VCaP (cell line): ENCODE measurements around the gene NECTIN4.

Source experiments
- H3K27ac ChIP-seq: fragments of 450-650 bp; 2 replicates; pipeline ENCODE4 v1.5.1; 2017
- TF ChIP-seq, protein P1 (sequence below): fragments of 450-650 bp; conservative IDR thresholded peaks from 2 replicates; pipeline ENCODE4 v1.5.1; 2017; ENCODE audit warnings: mild to moderate bottlenecking, moderate library complexity

Gene NECTIN4

DNA sequence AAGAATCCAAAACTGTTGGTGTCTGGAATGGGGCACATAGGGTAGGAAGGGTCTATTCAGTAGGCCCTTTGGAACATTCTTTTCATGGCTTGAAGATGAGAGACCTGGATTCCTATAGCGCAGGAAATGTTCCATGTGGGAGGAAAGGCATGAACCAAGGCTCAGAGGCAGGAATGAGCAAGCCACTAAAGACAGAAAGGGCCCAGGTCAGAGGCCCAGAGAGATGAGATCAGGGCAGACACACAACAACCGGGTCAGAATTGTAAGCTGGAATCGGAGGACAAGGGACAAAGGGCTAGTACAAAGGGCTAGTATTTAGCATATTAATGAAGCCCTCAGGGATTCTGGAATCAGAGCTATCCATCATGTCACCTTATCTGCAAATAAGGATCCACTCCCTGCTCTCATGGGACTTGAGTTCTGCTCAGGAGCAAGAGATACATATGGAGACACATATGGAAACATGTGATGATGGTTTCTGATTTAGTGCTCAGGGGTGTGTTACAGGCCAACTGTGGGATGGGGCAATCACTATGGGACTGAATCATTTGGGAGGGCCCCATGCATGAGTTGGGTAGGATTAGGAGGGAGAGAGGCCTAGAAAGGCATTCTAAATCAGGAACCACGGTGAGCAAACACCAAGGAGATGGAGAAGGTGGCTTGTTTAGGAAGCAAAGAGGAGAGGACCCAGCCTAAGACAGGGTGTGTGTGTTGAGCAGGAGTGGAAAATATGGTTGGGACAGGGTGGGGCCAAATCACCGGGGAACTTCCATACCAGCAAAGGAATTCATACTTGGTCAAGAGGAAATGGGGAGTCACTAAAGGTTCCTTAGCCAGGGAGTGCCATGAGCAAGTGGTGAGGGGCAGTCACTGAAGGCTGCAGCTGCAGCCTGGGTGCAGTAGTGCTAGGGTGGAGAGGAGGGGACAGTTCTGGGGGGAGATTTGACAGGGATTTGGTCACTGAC is 8.6 kb downstream of the NECTIN4 start:
- TF ChIP-seq, protein P1, sequence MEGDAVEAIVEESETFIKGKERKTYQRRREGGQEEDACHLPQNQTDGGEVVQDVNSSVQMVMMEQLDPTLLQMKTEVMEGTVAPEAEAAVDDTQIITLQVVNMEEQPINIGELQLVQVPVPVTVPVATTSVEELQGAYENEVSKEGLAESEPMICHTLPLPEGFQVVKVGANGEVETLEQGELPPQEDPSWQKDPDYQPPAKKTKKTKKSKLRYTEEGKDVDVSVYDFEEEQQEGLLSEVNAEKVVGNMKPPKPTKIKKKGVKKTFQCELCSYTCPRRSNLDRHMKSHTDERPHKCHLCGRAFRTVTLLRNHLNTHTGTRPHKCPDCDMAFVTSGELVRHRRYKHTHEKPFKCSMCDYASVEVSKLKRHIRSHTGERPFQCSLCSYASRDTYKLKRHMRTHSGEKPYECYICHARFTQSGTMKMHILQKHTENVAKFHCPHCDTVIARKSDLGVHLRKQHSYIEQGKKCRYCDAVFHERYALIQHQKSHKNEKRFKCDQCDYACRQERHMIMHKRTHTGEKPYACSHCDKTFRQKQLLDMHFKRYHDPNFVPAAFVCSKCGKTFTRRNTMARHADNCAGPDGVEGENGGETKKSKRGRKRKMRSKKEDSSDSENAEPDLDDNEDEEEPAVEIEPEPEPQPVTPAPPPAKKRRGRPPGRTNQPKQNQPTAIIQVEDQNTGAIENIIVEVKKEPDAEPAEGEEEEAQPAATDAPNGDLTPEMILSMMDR, result no peak
- H3K27ac ChIP-seq, result no peak overlapping the region

DNA sequence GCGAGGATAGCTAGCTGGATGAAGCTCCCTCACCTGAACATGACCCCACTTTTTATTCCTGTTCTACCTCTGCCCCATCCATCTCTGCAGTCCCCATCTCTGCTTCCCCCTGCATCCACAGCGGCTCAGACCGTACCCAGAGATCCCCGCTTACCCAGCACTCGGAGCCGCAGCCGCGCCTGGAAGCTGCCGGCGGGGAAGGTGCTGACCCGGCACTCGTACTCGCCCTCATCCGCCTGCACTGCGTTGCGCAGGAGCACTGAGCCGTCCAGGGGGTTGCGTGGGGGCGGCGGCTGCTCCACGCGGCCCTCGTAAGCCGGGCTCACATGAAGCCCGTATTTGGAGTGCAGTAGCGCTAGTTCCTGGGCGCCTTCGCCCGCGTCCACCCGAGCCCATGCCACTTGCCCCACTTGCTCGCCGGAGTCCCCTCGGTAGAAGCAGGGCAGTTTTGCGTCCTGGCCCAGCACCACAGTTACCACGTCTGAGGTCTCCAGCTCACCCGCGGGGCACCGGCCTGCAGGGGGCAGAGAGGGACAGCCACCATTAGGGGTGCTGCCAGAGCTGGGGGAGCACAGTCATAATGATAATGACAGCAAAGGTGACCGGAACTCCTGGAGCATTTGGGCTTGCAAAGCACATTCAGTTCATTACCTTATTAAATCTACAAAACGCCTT is 9.8 kb downstream of the NECTIN4 start:
- TF ChIP-seq, protein P1, result no peak
- no peak overlapping the region for H3K27ac ChIP-seq

DNA sequence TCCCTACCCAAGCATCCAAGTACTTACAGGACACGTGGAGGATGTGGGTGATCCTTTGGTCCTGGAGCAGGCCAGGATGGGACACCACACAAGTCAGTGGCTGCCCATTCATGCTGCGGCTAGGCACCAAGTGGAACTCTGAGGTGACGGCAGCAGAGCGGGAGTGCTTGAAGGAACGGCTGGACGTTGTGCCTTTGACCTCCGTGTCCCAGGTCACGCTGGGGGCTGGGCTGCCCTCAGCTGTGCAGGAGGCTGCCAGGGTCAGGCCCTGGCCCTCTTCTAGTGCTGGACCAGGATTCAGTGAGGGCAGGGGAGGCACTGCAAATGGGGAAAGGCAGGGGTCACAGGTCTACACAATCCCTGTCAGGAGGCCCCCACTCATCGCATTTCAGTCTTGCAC is 11.9 kb downstream of the NECTIN4 start:
- TF ChIP-seq, protein P1, result no peak
- no peak overlapping the region for H3K27ac ChIP-seq

DNA sequence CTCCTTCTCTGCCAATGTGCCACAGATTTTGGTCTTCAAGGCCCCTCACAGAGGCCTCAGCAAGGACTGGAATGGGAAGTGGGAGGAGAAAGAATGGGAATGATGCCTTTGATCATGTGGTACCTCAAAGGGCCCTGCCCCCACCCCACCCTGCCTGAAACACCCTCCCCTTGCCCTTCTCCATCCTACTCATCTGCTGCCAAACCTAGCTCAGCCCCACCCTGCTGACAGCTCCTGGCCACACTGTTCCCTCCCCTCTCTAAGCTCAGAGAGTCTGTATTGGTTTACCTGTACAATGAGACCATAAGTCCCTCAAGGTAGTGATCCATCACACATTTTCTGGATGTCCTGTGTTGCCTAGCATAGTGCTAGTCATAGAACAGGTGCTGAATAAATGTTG is 12.9 kb downstream of the NECTIN4 start:
- TF ChIP-seq, protein P1, result no peak
- no peak overlapping the region for H3K27ac ChIP-seq

DNA sequence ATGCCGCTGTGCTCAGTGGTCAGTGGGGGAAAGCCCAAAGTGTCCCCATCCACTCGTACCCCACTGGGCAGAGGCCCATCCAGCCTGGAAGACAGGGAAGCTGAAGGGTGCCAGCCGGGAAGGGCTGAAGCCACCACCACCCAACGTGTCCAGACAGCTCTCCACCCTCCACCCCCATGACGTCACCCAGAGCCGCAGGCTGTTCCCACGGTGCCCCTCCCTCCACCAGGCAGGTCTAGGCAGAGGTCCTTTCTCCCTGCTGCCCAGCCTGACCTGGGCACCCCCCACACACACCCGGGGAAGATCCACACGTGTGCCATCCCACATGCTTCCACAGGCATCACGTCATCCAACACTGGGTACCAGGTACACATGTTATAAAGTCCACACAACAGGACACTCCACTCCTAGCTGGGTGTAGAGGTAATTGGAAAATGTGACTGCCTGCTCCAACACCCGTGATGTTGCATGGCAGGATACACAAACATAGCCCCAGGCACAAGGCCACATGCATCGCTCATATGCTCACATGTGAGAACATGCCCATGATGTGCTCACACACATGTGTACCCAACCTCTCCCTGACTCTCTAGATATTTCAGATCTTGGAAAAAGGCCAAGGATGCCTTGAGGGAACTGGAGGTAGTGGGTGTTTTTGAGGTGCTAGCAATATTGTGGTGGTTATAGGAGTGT is 14.5 kb downstream of the NECTIN4 start:
- H3K27ac ChIP-seq, result no peak overlapping the region
- TF ChIP-seq, protein P1, result no peak

DNA sequence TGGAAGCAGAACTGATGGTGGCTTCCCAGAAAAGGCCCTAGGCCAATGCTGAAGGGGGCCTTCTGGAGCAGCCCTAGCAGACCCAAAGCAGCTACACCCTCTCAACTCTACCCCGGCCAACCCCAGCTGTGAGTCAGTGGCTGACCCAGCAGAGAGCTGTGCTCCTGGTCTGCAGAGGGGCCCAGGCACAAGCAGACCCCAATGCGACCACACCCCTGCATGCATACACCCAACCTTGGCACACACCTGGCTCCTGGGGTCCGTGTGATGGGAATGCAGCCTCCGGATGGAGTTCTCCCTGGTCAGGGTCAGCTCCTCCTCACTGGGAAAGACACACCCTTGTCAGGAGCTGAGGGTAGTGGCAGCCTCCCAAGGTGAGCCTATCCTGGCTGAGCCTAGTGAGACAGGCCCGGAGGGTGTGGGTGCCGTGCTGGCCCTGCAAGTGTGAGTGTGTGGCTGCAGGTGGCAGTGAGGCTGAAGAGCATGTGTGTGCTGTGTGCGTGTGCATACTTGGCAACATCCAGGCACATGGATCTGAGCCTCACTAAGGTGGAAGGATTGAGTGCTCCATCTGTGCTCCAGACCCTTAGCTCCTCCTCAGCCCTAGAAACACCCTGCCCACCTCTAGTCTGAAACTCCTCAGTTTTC is 15.8 kb downstream of the NECTIN4 start:
- TF ChIP-seq, protein P1, result no peak
- H3K27ac ChIP-seq, result no peak overlapping the region
